Fibroblast of mammary gland (primary cell): ENCODE data around the gene ORC2.

ENCODE experiments used
- DNase-seq: peaks from one replicate; pipeline ENCODE4 v3.0.0-alpha.2; 2010; ENCODE audit warnings: low read depth
- H3K4me3 ChIP-seq: 2 replicates; pipeline ENCODE4 v1.5.1; 2011; ENCODE audit warnings: low read depth, mild to moderate bottlenecking, low read length, moderate library complexity; ENCODE audit not compliant: control insufficient read depth
- CTCF ChIP-seq: conservative IDR thresholded peaks from 2 replicates; pipeline ENCODE4 v1.5.1; 2011; ENCODE audit warnings: low read depth, low read length, inconsistent platforms; ENCODE audit not compliant: control insufficient read depth, insufficient read depth

ORC2 gene

GRCh38 chr2:200878289-200878880 lies 85.1 kb downstream of the ORC2 start:
- no peak for DNase-seq
- H3K4me3 ChIP-seq: no peak overlapping the region
- no peak for TF ChIP-seq CTCF

- TF ChIP-seq CTCF: no peak
- DNase-seq: no peak
- H3K4me3 ChIP-seq: no peak overlapping the region
Measured at GRCh38 chr2:200877443-200877842, 86.0 kb downstream of the ORC2 start.

GRCh38 chr2:200873560-200873959 lies 89.9 kb downstream of the ORC2 start:
- no peak overlapping the region for H3K4me3 ChIP-seq
- DNase-seq: no peak
- TF ChIP-seq CTCF: no peak

GRCh38 chr2:200871151-200871550 lies 92.3 kb downstream of the ORC2 start:
- TF ChIP-seq CTCF: no peak
- DNase-seq: peak; percentile 60
- H3K4me3 ChIP-seq: no peak overlapping the region

GRCh38 chr2:200869014-200869413 lies 94.4 kb downstream of the ORC2 start:
- DNase-seq: no peak
- no peak overlapping the region for H3K4me3 ChIP-seq
- TF ChIP-seq CTCF: no peak

- peak; percentile 92 for DNase-seq
- TF ChIP-seq CTCF: no peak
- H3K4me3 ChIP-seq: peak within 1 kb of the TSS; percentile 98
Measured at GRCh38 chr2:200864176-200865034, 99.1 kb downstream of the ORC2 start, which contains the start of gene CLK1. Gene CLK1 (minus strand): TSS chr2:200864658. CDS start chr2:200861862, 2,796 bp downstream.
